Activated CD4-positive, alpha-beta memory T cell treated with anti-CD3 and anti-CD28 coated beads for 36 hours (primary cell): Measurements from ENCODE around the gene POT1. TPM values are rescaled to one million over a fixed set of nuclear protein-coding genes. Genes with fewer than 3 reads are reported as not detected.

Source experiments
- CTCF ChIA-PET: fragments of 350-600 bp; sonication (Branson Sonifier 250); formaldehyde crosslinking; loops from one replicate; lab custom pipeline; 2021; ENCODE audit warnings: antibody characterized with exemption, inconsistent platforms; lab: Charles Lee
- POLR2A ChIA-PET: fragments of 350-600 bp; sonication (Branson Sonifier 250); formaldehyde crosslinking; loops from one replicate; lab custom pipeline; 2021; ENCODE audit warnings: antibody characterized with exemption; lab: Charles Lee
- DNase-seq: peaks from one replicate; pipeline ENCODE4 v3.0.0-alpha.2; 2020
- H3K27ac Mint-ChIP-seq: one replicate; pipeline ENCODE4 v1.8.0; 2021; ENCODE audit warnings: mixed read lengths
- H3K27me3 Mint-ChIP-seq: one replicate; pipeline ENCODE4 v1.8.0; 2021; ENCODE audit warnings: mixed read lengths
- H3K36me3 Mint-ChIP-seq: one replicate; pipeline ENCODE4 v1.8.0; 2021; ENCODE audit warnings: mixed read lengths
- H3K4me1 Mint-ChIP-seq: one replicate; pipeline ENCODE4 v1.8.0; 2021; ENCODE audit warnings: low read depth, mixed read lengths
- H3K4me3 Mint-ChIP-seq: one replicate; pipeline ENCODE4 v1.8.0; 2021; ENCODE audit warnings: mild to moderate bottlenecking, mixed read lengths
- H3K9me3 Mint-ChIP-seq: one replicate; pipeline ENCODE4 v1.8.0; 2021; ENCODE audit warnings: mixed read lengths
- intact Hi-C: fragments of 100-400 bp; cut with micrococcal nuclease; formaldehyde crosslinking; loops from one replicate; pipeline ENCODE4 v1.15.1; 2023
- total RNA-seq, 2 experiments: library from RNA; stranded (reverse); gene quantifications; one replicate each; pipeline ENCODE4 v1.2.3, GENCODE V29; 2021

The POT1 gene
- total RNA-seq, 2 experiments from 2014 or later, result 32.7 to 32.8 TPM

DNA sequence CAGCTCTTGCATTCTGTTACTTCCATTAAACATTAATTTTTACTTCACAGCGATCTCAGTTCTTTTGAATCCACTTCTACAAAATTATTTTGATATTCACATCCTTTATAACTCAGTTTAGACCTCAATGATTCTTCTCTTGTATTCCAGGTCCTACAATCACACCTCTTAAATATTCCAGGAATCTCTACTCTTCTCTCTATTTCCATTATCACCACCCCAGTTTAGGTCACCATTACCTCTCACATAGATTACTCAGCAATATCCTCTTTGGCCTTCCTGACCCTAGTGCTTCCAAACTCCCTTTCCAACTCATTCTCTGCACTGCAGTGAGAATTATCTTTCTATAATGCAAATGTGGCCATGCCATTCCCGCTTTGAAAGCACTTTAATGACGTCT lies 136.9 kb downstream of the POT1 start:
- intact Hi-C loops, result no loop called here
- no peak overlapping the region for H3K4me3 Mint-ChIP-seq
- no peaks in the 10 kb centered on the region for H3K9me3 Mint-ChIP-seq
- peaks cover 23% of the 10 kb centered on the region for H3K27me3 Mint-ChIP-seq
- no peaks in the 10 kb centered on the region for H3K4me1 Mint-ChIP-seq
- POLR2A ChIA-PET, result no interaction called here
- CTCF ChIA-PET, result no interaction called here
- H3K27ac Mint-ChIP-seq, result no peak overlapping the region
- no peaks in the 10 kb centered on the region for H3K36me3 Mint-ChIP-seq
- DNase-seq, result no peak

DNA sequence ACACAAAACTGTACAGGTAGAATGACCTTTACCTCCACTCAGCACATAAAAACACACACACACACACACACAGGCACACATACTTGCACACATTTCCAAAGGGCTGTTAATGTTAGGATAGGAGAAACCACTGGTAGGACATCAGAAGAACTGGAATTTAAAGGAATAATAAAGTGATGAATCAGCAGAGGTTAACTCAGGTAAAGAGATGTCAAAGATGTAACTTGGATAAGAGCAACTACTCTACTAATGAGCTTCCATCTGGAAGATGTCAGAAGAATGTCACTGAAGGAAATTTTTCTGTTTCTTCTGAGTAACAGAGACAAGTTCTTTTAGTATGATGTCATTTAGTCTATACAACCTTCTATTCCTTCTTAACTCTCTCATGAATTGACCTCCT lies 137.6 kb downstream of the POT1 start:
- no peaks in the 10 kb centered on the region for H3K4me1 Mint-ChIP-seq
- CTCF ChIA-PET, result no interaction called here
- no peak overlapping the region for H3K4me3 Mint-ChIP-seq
- intact Hi-C loops, result no loop called here
- no peaks in the 10 kb centered on the region for H3K36me3 Mint-ChIP-seq
- H3K27me3 Mint-ChIP-seq, result peaks cover 23% of the 10 kb centered on the region
- H3K27ac Mint-ChIP-seq, result no peak overlapping the region
- no peak for DNase-seq
- no peaks in the 10 kb centered on the region for H3K9me3 Mint-ChIP-seq
- POLR2A ChIA-PET, result no interaction called here

DNA sequence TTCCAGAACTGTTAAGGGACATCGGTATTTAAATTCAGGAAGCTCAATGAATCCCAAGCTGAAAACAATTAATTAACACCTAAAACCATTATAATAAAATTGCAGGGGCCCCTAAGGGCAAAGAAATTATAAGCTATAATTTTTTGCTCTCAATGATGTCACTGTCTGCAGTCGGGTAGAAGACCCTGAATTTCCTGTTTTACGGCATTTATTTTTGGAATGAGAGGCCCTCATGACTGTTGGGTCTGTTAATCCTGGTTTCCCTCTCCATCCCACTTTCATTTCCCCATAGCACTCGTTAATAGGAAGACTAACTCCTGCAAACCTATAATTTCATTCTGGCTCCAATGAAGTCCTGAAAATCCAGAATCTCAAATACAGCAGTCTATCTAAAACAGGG lies 138.2 kb downstream of the POT1 start:
- intact Hi-C loops, result no loop called here
- H3K27me3 Mint-ChIP-seq, result peaks cover 21% of the 10 kb centered on the region
- CTCF ChIA-PET, result interaction anchor here (0.9 kb wide), 1 partner anchor 1339 kb away, joined by 3 read pairs; no protein-coding TSS in a partner anchor
- no peaks in the 10 kb centered on the region for H3K4me1 Mint-ChIP-seq
- DNase-seq, result no peak
- H3K27ac Mint-ChIP-seq, result no peak overlapping the region
- H3K36me3 Mint-ChIP-seq, result no peaks in the 10 kb centered on the region
- no peak overlapping the region for H3K4me3 Mint-ChIP-seq
- POLR2A ChIA-PET, result no interaction called here
- H3K9me3 Mint-ChIP-seq, result no peaks in the 10 kb centered on the region

DNA sequence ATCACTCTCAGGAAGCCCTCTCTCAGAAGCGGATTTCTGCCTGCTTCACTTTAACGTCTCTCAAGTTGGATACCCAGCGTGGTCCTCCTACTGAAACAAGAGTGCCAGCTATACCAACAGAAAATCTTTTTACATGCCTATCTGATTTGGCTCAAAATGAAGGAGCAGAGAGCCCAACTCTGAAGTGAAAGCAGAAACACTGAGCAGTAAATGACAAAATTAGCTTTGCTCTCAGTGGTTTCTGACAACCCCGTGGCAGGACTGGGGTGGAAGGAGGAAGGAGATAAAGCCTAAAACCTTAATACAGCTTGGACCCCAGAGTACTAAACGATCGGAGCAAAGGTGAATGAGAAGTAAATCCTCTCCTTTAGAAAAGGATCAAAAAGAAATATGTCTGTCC lies 139.0 kb downstream of the POT1 start:
- Mint-ChIP-seq H3K27me3 (peaks cover 21% of the 10 kb centered on the region), H3K9me3 (no peaks in the 10 kb centered on the region), H3K27ac (no peak overlapping the region), H3K36me3 (no peaks in the 10 kb centered on the region), H3K4me3 (no peak overlapping the region), H3K4me1 (no peaks in the 10 kb centered on the region)
- intact Hi-C loops, result no loop called here
- POLR2A ChIA-PET, result no interaction called here
- CTCF ChIA-PET, result interaction anchor here (0.9 kb wide), 1 partner anchor 1338 kb away, joined by 3 read pairs; no protein-coding TSS in a partner anchor
- no peak for DNase-seq

DNA sequence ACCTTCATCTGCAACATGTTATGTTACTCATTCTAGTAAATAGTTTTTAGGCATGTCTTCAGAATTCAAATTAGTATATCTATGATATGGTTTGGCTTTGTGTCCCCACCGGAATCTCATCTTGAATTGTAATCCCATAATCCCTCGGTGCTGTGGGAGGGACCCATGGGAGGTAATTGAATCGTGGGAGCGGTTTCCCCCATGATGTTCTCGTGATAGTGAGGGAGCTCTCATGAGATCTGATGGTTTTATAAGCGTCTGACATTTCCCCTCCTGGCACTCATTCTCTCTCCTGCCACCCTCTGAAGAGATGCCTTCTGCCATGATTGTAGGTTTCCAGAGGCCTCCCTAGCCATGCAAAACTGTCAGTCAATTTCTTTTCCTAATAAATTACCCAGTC lies 143.6 kb downstream of the POT1 start:
- no peak for DNase-seq
- Mint-ChIP-seq H3K27me3 (peaks cover 7% of the 10 kb centered on the region), H3K4me3 (no peak overlapping the region), H3K4me1 (no peaks in the 10 kb centered on the region), H3K9me3 (no peaks in the 10 kb centered on the region), H3K36me3 (no peaks in the 10 kb centered on the region), H3K27ac (no peak overlapping the region)
- ChIA-PET CTCF (interaction anchor here (0.6 to 1.5 kb wide), 3 partner anchors 20 to 685 kb away, joined by 3 to 4 read pairs (median 4); partner anchors contain the start of gene GPR37), POLR2A (no interaction called here)
- intact Hi-C loops, result loop anchor here (2.0 kb wide), 1 partner anchor 631 kb away; no protein-coding TSS in a partner anchor

DNA sequence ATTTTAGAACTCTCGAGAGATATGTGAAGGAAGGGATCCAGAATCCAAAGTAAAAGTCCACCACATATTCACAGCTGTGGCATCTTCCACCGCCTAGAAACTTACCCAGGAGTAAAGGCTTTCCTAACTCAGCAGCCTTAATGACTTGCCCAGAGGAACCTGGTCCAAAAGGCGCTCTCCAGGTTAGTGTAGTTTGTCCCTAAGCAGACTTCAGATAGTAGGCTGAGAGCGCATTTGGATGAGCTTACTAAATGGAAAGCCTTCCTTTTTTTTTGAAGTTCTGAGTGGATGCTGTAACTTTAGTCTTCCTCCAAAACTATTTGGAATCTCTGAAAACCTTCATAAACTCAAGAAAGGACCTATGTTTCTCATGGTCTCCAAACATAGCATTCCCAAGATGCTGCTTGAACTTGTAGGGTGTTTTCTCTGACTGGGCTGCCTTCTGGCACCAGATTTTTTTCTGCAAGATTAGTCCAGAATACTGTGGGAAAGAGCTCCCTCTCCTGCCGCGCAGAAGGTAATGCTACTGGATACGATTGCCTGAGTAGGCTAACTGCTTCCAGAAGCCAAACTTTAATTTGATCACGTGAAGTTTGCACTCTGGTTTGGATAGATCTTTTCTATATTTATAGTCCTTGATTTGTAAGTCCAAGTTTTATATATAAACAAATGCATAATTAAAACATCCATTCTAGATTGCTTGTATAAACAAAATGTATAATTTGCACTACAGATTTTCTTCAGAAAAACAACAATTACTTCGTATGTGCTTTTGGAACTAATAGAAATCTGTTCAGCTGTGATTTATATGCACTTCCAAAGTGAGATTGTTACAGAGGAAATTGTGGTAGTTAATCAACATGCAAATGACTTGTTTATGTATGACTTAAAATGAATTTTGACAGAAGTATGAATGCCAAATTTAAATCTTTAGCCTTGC lies 144.5 kb downstream of the POT1 start:
- POLR2A ChIA-PET, result no interaction called here
- Mint-ChIP-seq H3K27ac (no peak overlapping the region), H3K4me1 (no peaks in the 10 kb centered on the region), H3K27me3 (peaks cover 2% of the 10 kb centered on the region), H3K4me3 (no peak overlapping the region), H3K9me3 (no peaks in the 10 kb centered on the region), H3K36me3 (no peaks in the 10 kb centered on the region)
- intact Hi-C loops, result loop anchor here (2.0 kb wide), 1 partner anchor 630 kb away; no protein-coding TSS in a partner anchor
- CTCF ChIA-PET, result interaction anchor here (0.6 to 1.5 kb wide), 5 partner anchors 19 to 987 kb away, joined by 3 to 4 read pairs (median 4); partner anchors contain the start of gene GPR37
- peak; percentile 30 for DNase-seq

DNA sequence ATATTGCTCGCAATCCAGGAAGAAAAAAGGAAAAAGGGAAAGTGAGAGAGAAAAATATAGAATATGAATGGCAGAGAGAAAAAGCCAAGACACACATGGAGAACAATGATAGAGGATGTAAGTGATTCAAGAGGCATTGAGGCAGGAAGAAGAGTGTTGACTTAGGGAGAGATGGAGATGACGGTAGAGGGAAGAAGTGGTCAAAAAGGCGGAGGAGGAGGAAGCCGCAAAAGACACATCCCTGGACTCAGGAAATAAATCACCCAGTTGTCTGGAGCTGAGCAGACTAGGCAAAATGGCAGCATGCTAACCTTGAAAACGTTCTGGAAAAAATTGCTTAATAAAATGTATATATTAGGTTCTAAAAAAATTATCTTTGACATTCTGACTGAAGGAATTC lies 146.4 kb downstream of the POT1 start:
- Mint-ChIP-seq H3K4me3 (no peak overlapping the region), H3K4me1 (no peaks in the 10 kb centered on the region), H3K36me3 (no peaks in the 10 kb centered on the region), H3K27me3 (no peaks in the 10 kb centered on the region), H3K9me3 (no peaks in the 10 kb centered on the region), H3K27ac (no peak overlapping the region)
- POLR2A ChIA-PET, result no interaction called here
- intact Hi-C loops, result no loop called here
- DNase-seq, result no peak
- CTCF ChIA-PET, result no interaction called here

DNA sequence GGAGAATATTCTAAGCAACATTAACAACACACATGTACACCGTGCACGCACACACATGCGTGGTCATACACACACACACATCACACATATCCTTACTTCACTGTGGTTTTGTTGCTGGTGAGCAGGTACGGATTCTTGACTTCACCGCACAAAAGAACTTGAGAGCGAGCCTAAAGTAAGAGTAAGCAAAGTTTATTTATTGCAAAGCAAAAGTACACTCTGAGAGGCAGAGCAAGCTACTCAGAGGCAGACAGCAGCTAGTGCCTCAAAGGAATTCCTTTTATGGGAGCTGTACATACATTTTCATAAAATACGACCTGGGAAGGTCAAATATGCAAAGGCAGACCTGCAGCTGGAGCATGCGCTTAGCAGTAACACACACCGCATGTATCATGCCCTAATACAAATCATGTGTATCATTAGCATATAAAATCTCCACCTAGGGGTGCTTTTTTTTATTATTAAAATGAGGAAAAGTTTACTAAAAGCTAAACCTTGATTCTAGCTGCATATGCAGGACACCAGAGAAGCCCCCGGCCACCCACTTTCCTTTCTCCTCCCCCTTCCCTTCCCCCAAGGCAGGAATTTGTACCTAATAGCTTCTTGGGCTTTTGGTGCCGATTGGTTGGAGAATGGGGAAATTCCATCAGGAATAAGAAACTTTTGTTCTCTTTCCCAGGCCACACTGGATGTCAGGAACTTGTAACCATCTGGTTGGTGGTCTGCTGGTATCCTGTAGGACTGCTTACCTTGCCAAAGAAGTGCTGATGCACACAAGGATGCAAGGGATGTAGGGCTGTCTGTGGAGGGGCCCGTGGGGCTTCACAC lies 147.5 kb downstream of the POT1 start:
- H3K27ac Mint-ChIP-seq, result no peak overlapping the region
- intact Hi-C loops, result no loop called here
- POLR2A ChIA-PET, result no interaction called here
- no peaks in the 10 kb centered on the region for H3K9me3 Mint-ChIP-seq
- no peaks in the 10 kb centered on the region for H3K4me1 Mint-ChIP-seq
- CTCF ChIA-PET, result no interaction called here
- H3K27me3 Mint-ChIP-seq, result no peaks in the 10 kb centered on the region
- DNase-seq, result no peak
- no peak overlapping the region for H3K4me3 Mint-ChIP-seq
- H3K36me3 Mint-ChIP-seq, result no peaks in the 10 kb centered on the region

DNA sequence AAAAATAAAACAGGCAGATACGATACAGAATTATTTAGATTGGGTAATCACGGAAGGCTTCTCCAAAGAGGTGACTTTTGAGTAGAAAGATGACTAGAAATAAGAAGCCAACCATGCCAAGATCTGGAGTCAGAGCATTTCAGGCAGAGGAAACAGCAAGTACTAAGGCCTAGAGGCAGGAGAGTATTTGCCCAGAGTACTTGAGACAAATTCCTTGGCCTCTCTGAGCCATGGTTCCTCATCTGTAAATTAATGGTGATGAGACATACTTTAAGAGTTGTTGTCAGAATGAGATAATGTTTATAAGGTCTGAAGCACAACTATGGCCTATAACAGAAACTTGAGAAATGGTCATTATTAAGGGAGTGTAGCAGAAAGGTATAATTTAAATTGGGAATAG lies 148.2 kb downstream of the POT1 start:
- CTCF ChIA-PET, result no interaction called here
- no peaks in the 10 kb centered on the region for H3K36me3 Mint-ChIP-seq
- no peak overlapping the region for H3K4me3 Mint-ChIP-seq
- POLR2A ChIA-PET, result no interaction called here
- no peaks in the 10 kb centered on the region for H3K27me3 Mint-ChIP-seq
- H3K9me3 Mint-ChIP-seq, result no peaks in the 10 kb centered on the region
- no peak overlapping the region for H3K27ac Mint-ChIP-seq
- intact Hi-C loops, result no loop called here
- no peak for DNase-seq
- H3K4me1 Mint-ChIP-seq, result no peaks in the 10 kb centered on the region

DNA sequence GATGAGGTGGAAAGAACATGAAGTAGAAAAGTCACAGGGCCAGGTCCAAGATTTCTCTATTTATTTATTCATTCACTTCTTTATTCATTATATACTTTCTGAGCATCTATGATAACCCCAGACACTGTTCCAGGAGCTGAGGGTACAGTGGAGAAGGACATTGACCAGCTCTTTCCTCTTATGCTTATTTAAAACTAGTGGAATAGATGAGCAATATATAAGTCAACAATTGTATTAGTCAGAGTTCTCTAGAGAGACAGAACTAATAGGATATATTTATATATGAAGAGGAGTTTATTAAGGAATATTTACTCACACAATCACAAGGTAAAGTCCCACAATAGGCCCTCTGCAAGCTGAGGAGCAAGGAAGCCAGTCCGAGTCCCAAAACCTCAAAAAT lies 149.0 kb downstream of the POT1 start:
- intact Hi-C loops, result no loop called here
- no peak overlapping the region for H3K4me3 Mint-ChIP-seq
- H3K27ac Mint-ChIP-seq, result no peak overlapping the region
- DNase-seq, result no peak
- H3K27me3 Mint-ChIP-seq, result no peaks in the 10 kb centered on the region
- H3K4me1 Mint-ChIP-seq, result no peaks in the 10 kb centered on the region
- ChIA-PET POLR2A (no interaction called here), CTCF (no interaction called here)
- H3K36me3 Mint-ChIP-seq, result no peaks in the 10 kb centered on the region
- no peaks in the 10 kb centered on the region for H3K9me3 Mint-ChIP-seq

DNA sequence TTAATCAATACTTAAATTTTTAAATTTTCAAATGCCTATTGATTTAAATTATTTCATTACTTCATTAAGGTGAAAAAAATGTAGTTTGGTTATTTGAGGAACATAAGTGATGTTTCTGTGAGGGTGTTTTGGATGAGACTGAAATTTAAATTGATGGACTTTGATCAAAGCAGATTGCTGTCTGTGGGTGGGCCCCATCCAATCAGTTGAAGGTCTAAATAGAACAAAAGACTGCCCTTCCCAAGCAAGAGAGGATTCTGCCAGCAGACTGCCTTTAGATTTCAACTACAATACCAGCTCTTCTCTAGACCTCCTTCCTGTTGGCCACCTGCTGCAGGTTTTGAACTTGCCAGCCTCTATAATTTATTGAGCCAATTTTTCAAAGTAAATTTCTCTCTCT lies 149.6 kb downstream of the POT1 start:
- no peak for DNase-seq
- Mint-ChIP-seq H3K4me3 (no peak overlapping the region), H3K4me1 (no peaks in the 10 kb centered on the region), H3K9me3 (no peaks in the 10 kb centered on the region), H3K27me3 (no peaks in the 10 kb centered on the region), H3K36me3 (no peaks in the 10 kb centered on the region), H3K27ac (no peak overlapping the region)
- intact Hi-C loops, result no loop called here
- ChIA-PET CTCF (no interaction called here), POLR2A (no interaction called here)

DNA sequence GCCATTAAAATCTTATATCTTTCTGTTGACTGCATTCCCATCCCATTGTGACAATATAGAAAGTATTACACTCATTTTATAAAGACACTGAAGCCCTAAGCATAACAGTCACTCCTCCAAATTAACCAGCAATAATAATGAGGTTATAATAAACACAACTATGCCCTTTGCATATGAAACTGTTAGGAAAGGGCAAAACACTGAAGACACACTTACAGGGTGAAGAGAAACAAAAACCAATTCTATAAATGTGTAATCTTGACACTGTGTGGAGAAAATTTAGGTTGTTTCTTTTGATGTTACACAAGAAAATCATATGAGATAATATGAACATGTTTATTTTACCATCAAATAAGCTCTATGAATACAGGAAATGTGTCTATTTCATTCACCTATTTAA lies 150.0 kb downstream of the POT1 start:
- POLR2A ChIA-PET, result no interaction called here
- H3K4me3 Mint-ChIP-seq, result no peak overlapping the region
- H3K9me3 Mint-ChIP-seq, result no peaks in the 10 kb centered on the region
- H3K27ac Mint-ChIP-seq, result no peak overlapping the region
- intact Hi-C loops, result no loop called here
- no peak for DNase-seq
- CTCF ChIA-PET, result interaction anchor here (1.2 kb wide), 1 partner anchor 15 kb away, joined by 6 read pairs; no protein-coding TSS in a partner anchor
- H3K27me3 Mint-ChIP-seq, result no peaks in the 10 kb centered on the region
- H3K36me3 Mint-ChIP-seq, result no peaks in the 10 kb centered on the region
- H3K4me1 Mint-ChIP-seq, result no peaks in the 10 kb centered on the region
